Suppressor macrophage (primary cell): Measurements from ENCODE around the gene CD81.

Source experiments
- DNase-seq, 4 experiments: peaks; one replicate each; pipeline ENCODE4 v3.0.0-alpha.2; 2020 to 2022

The CD81 gene

DNA sequence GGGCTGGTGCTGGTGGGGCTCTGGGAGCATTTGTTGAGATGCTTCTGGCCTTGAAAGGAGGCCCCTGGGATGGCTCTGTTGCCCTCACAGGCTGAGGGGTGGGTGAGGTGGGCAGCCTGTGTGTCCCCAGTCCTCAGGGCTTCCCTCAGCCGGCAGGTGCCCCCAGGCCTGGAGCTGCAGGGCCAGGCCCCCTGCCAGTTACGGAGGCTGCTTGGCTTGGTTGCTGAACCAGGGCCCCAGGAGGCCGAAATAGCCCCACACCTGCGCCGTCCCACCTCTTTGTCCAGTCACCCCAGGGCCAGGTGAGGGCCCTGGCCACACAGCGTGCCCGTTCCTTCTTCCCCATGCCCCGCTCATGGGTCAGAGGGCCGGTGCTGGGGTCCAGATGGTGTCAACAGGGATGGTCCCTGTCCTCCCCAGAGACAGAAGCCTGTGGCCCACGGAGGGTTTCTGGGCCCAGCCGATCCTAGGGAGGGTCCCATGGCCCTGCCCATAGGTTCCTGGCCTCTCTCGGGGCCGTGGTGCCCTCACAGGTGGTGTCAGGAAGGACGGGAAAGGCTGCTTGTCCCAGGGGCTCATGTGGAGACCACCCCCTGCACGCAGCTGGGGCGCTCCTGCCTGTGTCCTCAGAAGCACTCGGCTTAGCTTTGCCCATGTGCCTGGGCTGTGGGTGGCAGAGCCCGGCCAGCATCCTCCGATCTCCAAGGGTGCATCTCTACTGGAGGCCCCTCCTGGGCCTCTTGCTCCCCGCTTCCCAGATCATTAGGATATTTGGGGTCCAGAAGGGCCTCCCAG lies 14.3 kb downstream of the CD81 start:
- no peak for DNase-seq

DNA sequence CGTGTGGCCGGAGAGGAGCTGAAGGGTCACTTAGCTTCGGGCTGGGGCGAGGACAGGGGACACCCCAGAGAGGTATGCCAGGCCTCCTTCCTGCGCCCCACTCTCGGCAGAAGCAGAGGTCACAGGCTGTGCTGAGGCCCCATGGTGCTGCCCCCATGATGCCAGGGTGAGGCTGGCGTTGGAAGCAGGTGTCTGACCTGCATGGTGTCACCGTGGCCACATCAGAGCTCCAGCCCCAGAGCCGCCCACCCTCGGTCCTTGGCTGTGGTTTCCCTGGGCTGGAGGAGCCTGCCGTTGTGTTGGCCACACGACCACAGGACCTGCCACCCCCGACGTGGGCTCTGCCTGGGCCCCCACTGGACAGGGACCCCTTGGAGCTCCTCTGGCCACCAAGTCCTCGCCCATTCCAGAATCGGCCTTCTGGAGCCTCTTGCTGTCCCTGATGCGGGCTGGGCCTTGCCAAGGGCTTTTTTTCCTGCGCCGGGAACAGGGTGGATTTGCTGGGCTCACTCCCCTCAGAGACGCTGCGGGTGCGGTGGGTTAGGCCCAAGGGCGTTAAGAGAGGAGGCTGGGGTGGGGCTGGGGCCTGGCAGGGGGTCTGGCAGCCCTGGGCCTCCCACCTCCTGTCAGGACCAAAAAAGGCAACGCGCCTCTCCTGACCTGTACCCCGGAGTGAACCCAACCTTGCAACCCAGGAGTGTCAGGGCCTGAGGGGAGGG lies 15.3 kb downstream of the CD81 start:
- DNase-seq: no peak

DNA sequence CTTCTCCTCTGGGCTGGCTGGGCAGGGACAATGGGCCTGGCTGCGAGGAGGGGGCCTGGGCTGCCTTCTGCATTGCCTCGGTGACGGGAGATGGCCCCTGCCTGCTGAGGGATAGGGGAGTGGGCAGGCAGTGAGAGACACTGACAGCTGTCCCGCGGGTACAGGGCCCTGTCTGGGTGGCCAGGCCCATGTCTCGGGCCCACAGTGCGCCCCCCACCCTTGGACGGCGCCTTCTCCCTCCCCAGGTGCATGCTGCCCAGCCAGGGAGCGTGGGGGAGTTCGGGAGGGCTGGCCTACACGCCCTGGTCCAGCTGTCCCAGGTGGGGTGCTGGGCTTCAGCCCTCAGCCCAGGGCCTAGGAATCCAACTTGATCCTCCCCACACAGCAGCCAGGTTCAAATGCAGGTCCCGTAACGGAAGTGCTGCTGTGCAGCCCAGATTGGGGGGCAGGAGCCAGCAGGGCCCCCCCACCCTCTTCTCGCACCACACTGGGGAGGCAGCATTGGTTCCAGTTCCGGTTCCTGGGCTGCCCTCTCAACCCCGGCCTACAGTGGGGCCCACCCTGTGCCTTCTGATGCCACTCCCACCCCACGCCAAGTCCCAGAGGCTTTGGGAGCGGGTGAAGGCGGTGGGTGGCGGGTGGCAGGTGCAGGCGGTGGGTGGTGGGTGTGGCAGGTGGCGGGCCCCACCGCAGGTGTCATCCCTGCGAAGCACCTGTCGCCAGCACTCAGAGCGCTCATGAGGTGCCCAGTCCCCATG lies 16.2 kb downstream of the CD81 start:
- no peak for DNase-seq

DNA sequence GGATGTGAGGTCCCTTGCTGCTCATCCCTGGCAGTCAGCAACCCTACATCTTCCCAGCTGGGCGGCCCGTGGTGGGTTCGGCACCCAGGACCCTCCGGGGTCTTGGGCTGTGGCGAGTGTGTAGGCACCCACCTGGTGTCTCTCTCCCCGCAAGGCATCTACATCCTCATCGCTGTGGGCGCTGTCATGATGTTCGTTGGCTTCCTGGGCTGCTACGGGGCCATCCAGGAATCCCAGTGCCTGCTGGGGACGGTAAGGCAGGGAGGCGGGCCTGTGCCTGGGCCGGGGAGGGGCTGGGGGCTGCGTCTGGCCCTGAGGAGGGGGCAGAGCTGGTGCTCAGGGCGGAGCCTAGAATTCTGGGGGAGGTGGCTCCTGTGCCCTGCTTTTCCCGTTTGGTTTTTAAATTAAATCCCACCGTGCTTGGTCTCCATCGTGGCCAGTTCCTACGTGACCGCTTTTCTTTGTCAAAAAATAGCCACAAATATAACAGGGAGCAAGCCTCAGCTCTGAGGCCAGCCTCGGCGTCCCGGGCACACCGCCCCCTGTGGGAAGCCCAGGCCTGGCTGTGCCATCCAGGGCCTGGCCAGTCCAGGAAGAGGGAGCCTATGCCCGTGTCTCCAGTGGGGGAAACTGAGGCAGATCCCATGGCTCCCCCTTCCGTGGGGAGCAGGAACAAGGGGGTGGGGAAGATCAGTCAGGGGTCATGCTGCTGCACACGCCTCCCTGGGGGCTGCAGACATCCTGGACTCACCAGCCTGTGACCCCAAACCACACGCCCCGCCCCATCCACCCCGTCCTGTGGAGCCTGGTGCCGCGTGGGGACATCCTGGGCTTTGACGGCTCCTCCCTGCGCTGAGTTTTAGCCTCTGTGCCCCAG lies 17.1 kb downstream of the CD81 start:
- no peak for DNase-seq

DNA sequence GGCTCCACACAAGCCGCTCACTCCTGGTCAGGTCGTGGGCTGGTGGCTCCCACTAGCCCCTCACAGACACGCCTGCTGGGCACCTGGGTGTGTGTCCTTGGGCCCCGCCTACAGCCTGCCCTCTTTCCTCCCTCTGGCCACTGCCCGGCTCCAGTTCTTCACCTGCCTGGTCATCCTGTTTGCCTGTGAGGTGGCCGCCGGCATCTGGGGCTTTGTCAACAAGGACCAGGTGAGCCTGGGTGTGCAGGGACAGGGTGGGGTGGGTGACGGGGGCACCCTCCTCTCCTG lies 17.7 kb downstream of the CD81 start:
- DNase-seq: no peak

DNA sequence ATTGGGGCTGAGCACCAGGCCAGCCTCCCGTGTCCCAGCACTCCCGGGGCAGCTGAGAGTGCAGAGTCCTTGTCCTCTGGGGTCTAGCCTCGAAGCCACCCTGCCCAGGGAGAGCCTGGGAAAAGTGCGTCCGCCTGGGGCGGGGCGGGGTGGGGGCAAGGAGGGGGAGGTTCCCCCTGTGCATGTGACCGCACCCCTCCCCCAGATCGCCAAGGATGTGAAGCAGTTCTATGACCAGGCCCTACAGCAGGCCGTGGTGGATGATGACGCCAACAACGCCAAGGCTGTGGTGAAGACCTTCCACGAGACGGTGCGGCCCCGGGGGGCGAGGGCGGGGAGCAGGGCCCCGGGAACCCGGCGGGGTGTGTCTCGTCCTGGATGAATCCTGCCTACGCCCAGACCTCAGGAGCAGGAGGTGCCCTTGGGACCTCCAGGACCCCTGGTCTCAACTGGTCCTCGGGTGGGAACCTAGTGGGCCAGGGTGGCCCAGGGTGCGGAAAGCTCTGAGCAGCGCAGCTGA lies 18.2 kb downstream of the CD81 start:
- DNase-seq: no peak

DNA sequence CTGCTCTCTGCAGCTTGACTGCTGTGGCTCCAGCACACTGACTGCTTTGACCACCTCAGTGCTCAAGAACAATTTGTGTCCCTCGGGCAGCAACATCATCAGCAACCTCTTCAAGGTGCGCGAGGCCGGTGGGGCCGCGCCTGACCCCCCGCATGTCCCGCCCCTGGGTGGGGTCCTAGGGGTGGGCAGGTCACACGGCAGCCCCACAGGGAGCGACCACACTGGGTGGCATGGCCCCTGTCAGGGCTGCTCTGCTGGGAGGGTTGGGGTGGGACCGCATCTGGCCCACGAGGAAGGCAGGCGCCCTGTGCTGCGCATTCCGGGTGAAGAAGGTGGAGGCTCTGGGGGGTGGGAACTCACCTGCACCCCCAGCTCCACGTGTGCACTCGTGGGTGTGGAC lies 18.7 kb downstream of the CD81 start:
- DNase-seq: no peak

DNA sequence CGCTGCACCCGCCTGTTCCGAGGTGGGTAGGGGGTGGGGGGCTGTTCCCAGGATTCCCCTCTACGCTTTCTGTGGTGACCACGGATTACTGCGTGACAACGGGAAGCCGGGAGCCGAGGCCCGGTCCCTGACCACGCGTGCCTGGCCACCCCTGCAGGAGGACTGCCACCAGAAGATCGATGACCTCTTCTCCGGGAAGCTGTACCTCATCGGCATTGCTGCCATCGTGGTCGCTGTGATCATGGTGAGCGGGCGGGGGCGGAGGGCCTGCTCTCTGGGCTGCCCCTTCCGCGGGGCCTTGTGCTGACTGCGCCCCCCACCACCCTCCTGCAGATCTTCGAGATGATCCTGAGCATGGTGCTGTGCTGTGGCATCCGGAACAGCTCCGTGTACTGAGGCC lies 19.4 kb downstream of the CD81 start:
- no peak for DNase-seq

DNA sequence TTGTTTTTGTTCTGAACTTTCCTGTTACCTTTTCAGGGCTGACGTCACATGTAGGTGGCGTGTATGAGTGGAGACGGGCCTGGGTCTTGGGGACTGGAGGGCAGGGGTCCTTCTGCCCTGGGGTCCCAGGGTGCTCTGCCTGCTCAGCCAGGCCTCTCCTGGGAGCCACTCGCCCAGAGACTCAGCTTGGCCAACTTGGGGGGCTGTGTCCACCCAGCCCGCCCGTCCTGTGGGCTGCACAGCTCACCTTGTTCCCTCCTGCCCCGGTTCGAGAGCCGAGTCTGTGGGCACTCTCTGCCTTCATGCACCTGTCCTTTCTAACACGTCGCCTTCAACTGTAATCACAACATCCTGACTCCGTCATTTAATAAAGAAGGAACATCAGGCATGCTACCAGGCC lies 19.9 kb downstream of the CD81 start:
- no peak for DNase-seq

DNA sequence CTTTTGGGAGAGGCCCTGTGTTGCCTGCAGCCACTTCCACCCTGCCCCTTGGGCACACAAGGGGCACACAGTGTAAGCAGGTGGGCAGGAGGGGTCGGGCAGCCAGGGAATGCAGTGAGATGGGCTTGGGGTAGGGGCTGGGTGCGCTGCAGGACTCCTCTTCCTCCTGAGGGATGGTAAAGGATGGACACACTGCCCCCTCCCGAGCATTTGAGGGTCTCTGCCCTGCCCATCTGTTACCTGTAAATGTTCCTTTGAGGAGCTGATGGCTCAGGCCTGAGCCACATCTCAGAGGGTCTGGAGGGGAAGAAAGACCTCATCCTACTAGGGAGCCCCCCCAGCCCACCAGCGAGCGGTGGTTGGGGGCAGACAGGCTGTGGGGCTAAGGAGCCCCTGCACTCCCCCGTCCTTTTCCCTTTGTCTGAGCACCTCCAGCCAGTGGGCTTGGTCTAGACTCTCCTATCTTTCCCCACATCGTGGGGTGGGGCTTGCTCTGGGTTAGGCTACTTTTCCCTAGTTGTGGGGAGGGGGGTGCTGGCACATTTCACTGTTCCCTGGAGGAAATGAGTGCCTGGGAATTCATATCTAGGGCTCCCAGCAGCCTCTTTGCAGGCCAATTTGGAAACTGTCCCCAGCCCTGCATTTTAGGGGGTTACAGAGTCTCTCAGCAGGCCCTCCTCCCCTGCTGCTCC lies 21.7 kb downstream of the CD81 start:
- DNase-seq: no peak

DNA sequence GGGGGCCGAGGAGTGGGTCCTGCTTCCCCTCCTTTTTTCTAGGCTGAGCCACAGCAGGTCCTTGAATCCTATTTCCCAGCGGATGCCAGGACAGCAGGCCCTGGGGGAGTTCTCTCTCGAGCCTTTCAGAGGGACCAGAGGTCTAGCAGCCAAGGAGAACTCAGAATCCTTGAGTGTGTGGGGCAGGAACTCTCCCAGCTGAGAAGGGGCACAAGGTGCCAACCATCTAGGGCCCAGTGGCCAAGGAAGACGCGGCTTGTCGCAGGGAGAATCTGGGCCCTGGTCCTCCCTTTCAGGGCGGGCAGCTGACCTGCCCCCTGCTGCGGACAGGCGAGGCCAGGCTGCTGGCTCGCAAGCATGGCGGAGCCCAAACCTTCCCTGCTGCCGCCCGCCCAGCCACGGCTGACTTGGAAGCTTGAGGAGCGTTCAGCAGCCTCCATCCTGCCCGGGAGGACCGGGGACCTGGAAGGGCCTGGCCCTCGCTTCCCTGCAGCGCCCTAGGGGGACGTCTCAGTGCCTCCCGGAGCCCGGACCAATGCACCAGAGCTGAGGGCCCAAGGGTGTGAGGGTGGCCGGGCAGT lies 22.5 kb downstream of the CD81 start:
- DNase-seq: peak in 3 of 4 experiments; percentile 20 to 47 (median 31)

DNA sequence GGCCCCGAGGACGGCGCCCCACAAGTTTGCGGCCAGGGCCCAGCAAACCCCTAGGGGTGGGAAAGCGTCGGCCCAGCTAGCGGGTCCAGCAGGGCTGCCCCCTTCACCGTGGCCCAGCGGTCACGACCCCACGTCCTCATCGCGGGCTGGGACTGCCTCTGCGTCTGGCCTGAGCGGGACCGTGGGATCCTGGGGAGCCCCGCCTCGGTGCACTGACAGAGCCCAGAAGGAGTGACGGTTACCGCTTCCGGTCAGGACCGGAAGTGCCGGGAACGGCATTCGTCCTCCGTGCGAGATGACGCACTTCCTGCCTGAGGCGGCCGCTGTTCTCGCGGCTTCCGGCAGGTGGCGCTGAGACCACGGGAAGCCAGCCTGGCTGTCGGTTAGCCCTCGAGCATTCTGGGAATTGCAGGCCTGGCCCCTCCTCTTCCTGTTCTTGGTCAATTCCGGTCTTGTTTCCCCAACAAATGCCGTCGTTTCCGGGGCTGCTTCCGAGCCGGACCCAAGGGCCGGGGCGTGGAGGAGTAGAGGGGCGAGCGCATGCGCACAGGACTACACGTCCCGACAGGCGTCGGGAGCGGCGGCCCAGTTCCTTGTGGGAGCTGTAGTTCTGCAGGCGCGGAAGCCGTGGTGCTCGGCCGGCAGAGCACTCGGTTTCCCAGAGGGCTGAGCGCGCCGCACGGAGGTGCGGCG lies 23.1 kb downstream of the CD81 start, which contains the start of gene TSSC4:
Gene TSSC4 (plus strand): TSS at position 682 of the 693 bp plus-strand sequence. CDS start 1,884 bp downstream, outside the sequence.
- DNase-seq: peak; percentile 100

DNA sequence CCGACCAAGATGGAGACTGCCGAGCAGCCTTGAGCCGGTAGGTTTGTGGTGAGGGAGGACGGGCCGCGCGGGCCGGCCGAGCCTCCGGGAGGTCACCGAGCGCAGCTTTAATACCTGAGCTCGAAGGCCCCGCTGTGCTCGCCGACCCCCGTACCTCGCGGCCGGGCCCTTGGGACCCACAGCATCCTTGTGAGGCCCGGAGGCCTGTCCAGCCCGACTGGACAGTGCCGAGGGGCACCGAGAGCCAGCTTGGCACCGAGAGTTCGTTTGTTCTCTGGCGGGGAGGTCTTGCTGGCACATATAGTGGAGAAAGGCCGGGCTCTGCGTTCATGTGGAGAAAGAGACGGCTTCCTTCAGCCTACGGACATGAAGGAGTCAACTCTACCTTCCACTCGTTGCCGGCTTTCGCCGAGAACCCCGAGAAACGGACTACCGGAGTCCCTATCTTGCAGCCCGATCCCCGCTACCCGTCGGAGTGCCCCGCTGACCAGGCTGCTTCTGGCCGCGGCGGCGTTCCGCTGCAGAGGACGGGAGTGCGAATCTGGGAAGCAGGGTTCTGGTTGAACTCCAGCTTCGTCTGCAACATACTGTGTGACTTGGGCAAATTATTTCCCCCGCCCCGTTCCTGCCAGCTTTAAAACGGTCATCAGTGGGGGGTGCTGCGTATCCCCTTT lies 23.8 kb downstream of the CD81 start:
- DNase-seq: peak in 1 of 4 experiments; percentile 21

DNA sequence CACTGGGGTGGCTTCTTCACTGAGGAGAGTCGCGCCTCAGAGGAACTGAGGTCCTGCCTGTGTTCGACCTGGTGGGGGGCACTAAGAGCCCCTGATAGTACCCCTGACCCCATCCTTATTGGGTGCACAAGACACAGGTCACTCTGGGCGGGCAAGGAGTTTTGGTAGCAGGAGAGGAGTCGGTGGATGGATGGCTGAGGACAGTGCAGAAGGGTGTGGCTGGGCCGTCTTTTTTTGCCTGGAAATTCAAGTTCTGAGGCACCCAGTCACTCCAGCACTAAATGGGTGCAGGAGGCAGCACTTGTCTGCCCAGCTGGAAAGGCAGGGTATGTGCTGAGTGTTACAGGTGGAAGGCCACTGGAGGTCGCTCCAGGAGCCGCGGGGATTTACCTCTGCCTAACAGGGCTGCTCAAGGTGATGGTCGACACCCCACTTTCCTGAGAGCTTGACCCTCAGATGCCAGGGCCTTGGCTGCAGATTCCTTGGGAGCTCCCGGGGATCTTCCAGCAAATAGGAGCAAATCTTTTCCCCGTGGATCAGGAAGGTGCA lies 24.4 kb downstream of the CD81 start:
- DNase-seq: no peak

DNA sequence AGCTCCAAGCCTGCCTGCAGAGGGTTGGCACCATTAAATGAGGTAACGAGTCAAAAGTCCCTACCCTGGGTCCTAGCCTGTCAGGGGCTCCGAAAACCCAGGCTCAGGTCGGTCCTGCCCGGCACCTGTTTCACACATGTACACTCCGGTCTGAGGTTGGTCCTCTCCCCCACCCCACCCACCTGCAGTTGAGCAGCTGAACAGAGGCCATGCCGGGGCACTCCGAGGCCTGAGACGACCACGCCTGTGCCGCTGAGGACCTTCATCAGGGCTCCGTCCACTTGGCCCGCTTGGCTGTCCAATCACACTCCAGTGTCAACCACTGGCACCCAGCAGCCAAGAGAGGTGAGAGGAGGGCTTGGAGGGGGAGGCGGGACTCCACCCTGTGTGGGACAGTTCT lies 25.0 kb downstream of the CD81 start:
- no peak for DNase-seq

DNA sequence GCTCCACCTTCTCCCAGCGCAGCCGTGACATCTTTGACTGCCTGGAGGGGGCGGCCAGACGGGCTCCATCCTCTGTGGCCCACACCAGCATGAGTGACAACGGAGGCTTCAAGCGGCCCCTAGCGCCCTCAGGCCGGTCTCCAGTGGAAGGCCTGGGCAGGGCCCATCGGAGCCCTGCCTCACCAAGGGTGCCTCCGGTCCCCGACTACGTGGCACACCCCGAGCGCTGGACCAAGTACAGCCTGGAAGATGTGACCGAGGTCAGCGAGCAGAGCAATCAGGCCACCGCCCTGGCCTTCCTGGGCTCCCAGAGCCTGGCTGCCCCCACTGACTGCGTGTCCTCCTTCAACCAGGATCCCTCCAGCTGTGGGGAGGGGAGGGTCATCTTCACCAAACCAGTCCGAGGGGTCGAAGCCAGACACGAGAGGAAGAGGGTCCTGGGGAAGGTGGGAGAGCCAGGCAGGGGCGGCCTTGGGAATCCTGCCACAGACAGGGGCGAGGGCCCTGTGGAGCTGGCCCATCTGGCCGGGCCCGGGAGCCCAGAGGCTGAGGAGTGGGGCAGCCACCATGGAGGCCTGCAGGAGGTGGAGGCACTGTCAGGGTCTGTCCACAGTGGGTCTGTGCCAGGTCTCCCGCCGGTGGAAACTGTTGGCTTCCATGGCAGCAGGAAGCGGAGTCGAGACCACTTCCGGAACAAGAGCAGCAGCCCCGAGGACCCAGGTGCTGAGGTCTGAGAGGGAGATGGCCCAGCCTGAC lies 26.0 kb downstream of the CD81 start:
- DNase-seq: no peak

DNA sequence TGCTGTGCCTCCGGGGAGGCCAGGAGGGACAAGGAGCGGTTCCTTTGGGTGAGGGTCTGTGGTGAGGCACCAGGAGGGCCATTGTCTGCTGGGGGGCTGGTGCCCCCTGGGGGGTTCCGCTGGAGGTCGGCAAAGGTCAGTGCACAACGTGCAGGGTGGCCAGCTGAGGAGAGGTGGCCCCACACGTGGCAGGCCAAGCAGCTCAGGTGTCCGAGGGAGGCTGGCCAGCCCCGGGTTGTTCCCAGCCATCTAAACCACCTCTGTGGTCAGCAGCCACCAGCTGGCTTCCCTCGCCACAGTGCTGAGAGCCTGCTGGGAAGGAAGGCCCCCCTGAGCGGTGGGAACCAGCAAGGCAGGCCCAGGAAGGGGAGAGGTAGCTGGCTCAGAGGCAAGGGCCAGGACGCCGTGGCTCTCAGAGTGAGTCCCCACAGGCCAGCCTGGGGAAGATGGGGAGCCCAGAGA lies 27.7 kb downstream of the CD81 start:
- DNase-seq: no peak

DNA sequence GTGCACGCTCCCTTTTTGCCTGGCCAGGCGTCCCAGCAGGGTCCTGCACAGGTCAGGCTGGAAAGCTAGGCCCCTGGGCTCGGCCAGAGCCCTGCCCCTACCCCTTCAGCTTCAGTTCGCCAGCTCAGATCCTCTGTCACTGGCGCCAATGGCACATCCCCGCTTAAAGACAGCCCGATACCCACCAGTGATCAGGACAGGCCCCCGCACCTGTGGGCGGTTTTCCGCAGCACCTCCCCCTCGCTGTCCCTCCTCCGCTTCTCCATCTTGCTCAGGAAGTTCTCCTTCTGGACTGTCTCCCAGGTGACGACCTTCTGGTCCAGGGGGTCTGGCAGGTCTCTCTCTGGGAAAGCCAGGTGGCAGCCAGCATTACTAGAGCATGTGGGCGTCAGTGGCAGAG lies 29.3 kb downstream of the CD81 start:
- DNase-seq: no peak

DNA sequence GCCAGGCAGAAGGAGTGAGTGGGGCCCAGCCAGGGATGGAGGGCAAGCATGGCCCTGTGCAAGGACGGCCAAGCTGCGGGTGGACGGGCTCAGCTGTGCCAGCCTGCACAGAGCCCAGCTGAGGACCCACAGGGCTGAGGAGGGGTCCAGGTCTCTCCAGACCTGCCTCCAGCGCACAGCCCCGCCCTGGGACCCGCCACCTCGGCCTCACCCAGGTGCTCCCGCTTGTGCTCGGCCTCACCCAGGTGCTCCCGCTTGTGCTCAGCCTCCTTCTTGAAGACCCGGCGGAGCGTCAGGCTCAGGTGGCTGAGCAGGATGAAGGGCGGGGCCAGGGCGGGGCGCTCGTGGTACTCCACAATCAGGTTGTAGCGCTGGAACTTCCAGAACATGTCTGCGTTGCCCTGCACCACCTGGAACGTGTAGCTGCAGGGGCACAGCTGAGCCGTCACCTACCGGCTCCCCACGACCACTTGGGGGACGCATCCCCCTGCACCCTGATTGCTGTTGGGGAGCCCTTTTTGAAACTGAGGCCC lies 29.8 kb downstream of the CD81 start:
- no peak for DNase-seq
